Testis (tissue), 3 donors: ENCODE measurements around the gene PEAR1. TPM values are rescaled to one million over a fixed set of nuclear protein-coding genes. Genes with fewer than 3 reads are reported as not detected.
A peak's percentile ranks its signal among the peaks of the same experiment; 100 is the strongest.

Experiments
- DNase-seq: peaks from one replicate; pipeline ENCODE4 v3.0.0-alpha.2; 2019
- H3K27ac ChIP-seq, 2 donors: fragments of 200-600 bp; sonication (generic); one replicate each; pipeline ENCODE4 v1.5.1; 2019
- H3K27me3 ChIP-seq: fragments of 200-600 bp; sonication (generic); one replicate; pipeline ENCODE4 v1.5.1; 2019
- H3K36me3 ChIP-seq: fragments of 200-600 bp; sonication (generic); one replicate; pipeline ENCODE4 v1.5.1; 2017; ENCODE audit warnings: low read depth; ENCODE audit errors: missing control alignments
- H3K4me1 ChIP-seq: fragments of 200-600 bp; sonication (generic); one replicate; pipeline ENCODE4 v1.5.1; 2019
- H3K4me3 ChIP-seq, 2 donors: fragments of 200-600 bp; sonication (generic); one replicate each; pipeline ENCODE4 v1.5.1; 2017 to 2019
- H3K9me3 ChIP-seq: fragments of 200-600 bp; sonication (generic); one replicate; pipeline ENCODE4 v1.5.1; 2017
- POLR2A ChIP-seq: fragments of 450-650 bp; IDR thresholded peaks from one replicate; pipeline ENCODE4 v1.6.1; 2017; ENCODE audit warnings: antibody characterized with exemption, mild to moderate bottlenecking, moderate library complexity
- WGBS, 2 donors: methylation state at CpG; one replicate each; pipeline ENCODE4 v1.1.5; 2018; 5-methylcytosine and 5-hydroxymethylcytosine counted together
- intact Hi-C: fragments of 100-400 bp; cut with DNase I; formaldehyde crosslinking; loops from one replicate; pipeline ENCODE4 v1.15.1; 2023; ENCODE audit warnings: low total_unique reads
- polyA plus RNA-seq: library from polyadenylated mRNA; stranded (reverse); fragments of 350-450 nt; fragmentation: Illumina TruSeq; extraction: RNeasy Lipid Tissue Mini Kit (QIAGEN cat#74804); gene quantifications from one replicate; pipeline ENCODE4 v1.2.3, GENCODE V29; 2014; ENCODE audit warnings: low read depth, low replicate concordance; ENCODE audit not compliant: insufficient read depth
- total RNA-seq, 2 donors: library from RNA; depleted of rRNA; stranded (reverse); fragments of >200 nt; gene quantifications; one replicate each; pipeline ENCODE4 v1.2.3, GENCODE V29; 2016
- TF ChIP-seq, protein P1 (sequence below), 3 experiments: fragments of 450-650 bp in 2 of 3; fragments of 200-600 bp in 1 of 3; sonication (generic) in 1 of 3; IDR thresholded peaks; one replicate each; pipeline ENCODE4 v1.5.1; 2016 to 2019; ENCODE audit warnings: antibody characterized with exemption in 3 of 3, mild to moderate bottlenecking in 2 of 3, moderate library complexity in 1 of 3

Gene PEAR1
- total and polyA plus RNA-seq, 3 donors from 2014 or later: 10.5 to 13.8 (median 13.8) TPM

DNA sequence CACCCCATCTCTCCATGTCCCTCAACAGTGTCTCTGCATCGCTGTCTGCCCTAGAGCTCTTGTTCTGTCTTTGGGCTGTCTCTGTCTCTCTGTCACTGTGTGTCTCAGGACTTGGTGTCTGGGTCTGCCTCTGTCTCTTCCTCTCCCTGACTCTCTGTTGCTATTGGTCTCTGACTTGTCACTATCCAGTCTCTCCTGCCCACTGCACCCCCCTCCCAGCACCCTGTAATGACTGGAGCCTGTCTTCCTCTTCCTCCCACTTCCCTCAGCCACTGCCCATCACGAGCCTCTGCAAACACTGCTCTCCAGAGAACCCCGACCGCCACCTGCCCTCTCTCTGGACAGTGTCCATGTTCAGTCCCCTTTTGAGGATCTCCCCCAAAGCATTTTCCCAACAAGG, 12.1 kb downstream of the PEAR1 start:
- no peak for TF ChIP-seq POLR2A
- TF ChIP-seq, protein P1, sequence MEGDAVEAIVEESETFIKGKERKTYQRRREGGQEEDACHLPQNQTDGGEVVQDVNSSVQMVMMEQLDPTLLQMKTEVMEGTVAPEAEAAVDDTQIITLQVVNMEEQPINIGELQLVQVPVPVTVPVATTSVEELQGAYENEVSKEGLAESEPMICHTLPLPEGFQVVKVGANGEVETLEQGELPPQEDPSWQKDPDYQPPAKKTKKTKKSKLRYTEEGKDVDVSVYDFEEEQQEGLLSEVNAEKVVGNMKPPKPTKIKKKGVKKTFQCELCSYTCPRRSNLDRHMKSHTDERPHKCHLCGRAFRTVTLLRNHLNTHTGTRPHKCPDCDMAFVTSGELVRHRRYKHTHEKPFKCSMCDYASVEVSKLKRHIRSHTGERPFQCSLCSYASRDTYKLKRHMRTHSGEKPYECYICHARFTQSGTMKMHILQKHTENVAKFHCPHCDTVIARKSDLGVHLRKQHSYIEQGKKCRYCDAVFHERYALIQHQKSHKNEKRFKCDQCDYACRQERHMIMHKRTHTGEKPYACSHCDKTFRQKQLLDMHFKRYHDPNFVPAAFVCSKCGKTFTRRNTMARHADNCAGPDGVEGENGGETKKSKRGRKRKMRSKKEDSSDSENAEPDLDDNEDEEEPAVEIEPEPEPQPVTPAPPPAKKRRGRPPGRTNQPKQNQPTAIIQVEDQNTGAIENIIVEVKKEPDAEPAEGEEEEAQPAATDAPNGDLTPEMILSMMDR (IDR thresholded peaks at IDR 0.05): no peak
- H3K9me3 ChIP-seq: no peaks in the 10 kb centered on the region
- H3K4me3 ChIP-seq: no peak overlapping the region
- no peak for DNase-seq
- H3K4me1 ChIP-seq: peaks cover 44% of the 10 kb centered on the region
- H3K27me3 ChIP-seq: no peaks in the 10 kb centered on the region
- 50 to 56% methylated on average over 4 of the region's 4 CpGs for WGBS, 2 donors
- H3K36me3 ChIP-seq: no peaks in the 10 kb centered on the region
- H3K27ac ChIP-seq: no peak overlapping the region
- intact Hi-C loops: no loop called here

DNA sequence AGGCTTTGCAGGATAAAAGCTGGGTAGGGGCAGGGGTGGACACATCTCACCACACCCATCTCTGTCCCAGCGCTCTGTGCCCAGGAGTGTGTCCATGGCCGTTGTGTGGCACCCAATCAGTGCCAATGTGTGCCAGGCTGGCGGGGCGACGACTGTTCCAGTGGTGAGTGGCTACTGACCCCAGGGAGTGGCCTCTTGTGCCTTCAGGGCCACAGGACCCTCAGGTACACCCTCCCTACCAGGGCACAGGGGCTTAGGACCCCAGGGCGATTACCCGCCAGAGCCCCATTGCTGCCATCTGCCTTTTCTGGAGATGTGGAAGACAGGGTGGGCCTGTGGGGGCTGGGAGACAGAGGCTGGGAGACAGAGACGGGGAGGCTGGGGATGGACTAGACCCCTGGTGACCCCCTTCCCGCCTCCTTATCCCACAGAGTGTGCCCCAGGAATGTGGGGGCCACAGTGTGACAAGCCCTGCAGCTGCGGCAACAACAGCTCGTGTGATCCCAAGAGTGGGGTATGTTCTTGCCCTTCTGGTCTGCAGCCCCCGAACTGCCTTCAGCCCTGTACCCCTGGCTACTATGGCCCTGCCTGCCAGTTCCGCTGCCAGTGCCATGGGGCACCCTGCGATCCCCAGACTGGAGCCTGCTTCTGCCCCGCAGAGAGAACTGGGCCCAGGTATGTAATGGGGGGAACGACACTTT, 12.8 kb downstream of the PEAR1 start:
- no peak overlapping the region for H3K4me3 ChIP-seq
- H3K36me3 ChIP-seq: no peaks in the 10 kb centered on the region
- peaks cover 40% of the 10 kb centered on the region for H3K4me1 ChIP-seq
- no peaks in the 10 kb centered on the region for H3K9me3 ChIP-seq
- intact Hi-C loops: no loop called here
- no peaks in the 10 kb centered on the region for H3K27me3 ChIP-seq
- peak overlapping the region in 1 of 2 donors; percentile 19 for H3K27ac ChIP-seq
- WGBS, 2 donors: 88% methylated on average over 13 to 16 of the region's 16 CpGs
- DNase-seq: no peak
- TF ChIP-seq POLR2A: no peak
- TF ChIP-seq, protein P1 (IDR thresholded peaks at IDR 0.05): no peak

- DNase-seq: no peak
- no peak overlapping the region for H3K27ac ChIP-seq
- intact Hi-C loops: no loop called here
- 41 to 65% methylated on average over 11 to 29 of the region's 29 CpGs for WGBS, 2 donors
- no peaks in the 10 kb centered on the region for H3K27me3 ChIP-seq
- no peak overlapping the region for H3K4me3 ChIP-seq
- no peak for TF ChIP-seq POLR2A
- TF ChIP-seq, protein P1 (IDR thresholded peaks at IDR 0.05): no peak
- no peaks in the 10 kb centered on the region for H3K36me3 ChIP-seq
- peaks cover 27% of the 10 kb centered on the region for H3K4me1 ChIP-seq
- H3K9me3 ChIP-seq: no peaks in the 10 kb centered on the region
Observed at GRCh38 chr1:156908541-156908940, 15.0 kb downstream of the PEAR1 start.

DNA sequence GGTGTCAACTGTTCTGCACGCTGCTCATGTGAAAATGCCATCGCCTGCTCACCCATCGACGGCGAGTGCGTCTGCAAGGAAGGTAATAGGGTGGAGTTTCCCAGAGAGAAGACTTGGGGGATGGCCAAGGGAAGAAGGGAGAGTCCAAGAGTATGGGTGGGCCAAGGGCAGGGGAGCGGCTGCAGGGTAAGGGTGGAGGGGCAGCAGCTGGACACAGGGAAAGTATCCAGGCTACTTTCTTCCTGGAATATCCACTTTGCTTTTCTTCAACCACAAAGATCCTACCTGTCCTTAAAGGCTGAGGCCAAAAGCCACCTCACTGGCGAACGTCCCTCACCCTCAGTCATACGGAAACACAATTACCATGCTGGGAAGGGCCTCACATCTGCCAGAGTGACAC, 15.4 kb downstream of the PEAR1 start:
- Histone ChIP-seq H3K4me1 (peaks cover 26% of the 10 kb centered on the region), H3K4me3 (no peak overlapping the region)

More for the DNA sequence above, 15.4 kb downstream of the PEAR1 start:
- no peak overlapping the region for H3K27ac ChIP-seq
- intact Hi-C loops: no loop called here
- no peaks in the 10 kb centered on the region for H3K36me3 ChIP-seq
- TF ChIP-seq, protein P1 (IDR thresholded peaks at IDR 0.05): no peak
- TF ChIP-seq POLR2A: no peak
- WGBS, 2 donors: 44 to 48% methylated on average over 9 to 10 of the region's 10 CpGs
- H3K27me3 ChIP-seq: no peaks in the 10 kb centered on the region
- H3K9me3 ChIP-seq: no peaks in the 10 kb centered on the region
- DNase-seq: no peak
